Heart left ventricle (tissue), 16 donors: Measurements from ENCODE around the gene C12orf60. TPM values are rescaled to one million over a fixed set of nuclear protein-coding genes. Genes with fewer than 3 reads are reported as not detected.

Experiments used
- ATAC-seq, 4 donors: fragments of 200-7000 bp; cut with Tn5 transposase; one replicate each; pipeline ENCODE4 v1.9.1; 2020 to 2022; ENCODE audit warnings: moderate library complexity in 4 of 4, mild to moderate bottlenecking in 3 of 4, moderate number of reproducible peaks in 1 of 4
- DNase-seq, 5 donors: peaks; one replicate each; pipeline ENCODE4 v3.0.0-alpha.2; 2020
- H3K27ac ChIP-seq, 12 donors: fragments of 200-600 bp; sonication (generic) in 4 of 12; one replicate each; pipeline versions ENCODE4 v1.5.0 to v1.8.0; 2016 to 2022; ENCODE audit warnings: mild to moderate bottlenecking in 2 of 12
- H3K27me3 ChIP-seq, 9 donors: fragments of 200-600 bp; sonication (generic) in 2 of 9; one replicate each; pipeline versions ENCODE4 v1.5.1 to v1.8.0; 2016 to 2022; ENCODE audit warnings: mild to moderate bottlenecking in 3 of 9
- H3K36me3 ChIP-seq, 9 donors: fragments of 200-600 bp; sonication (generic) in 2 of 9; one replicate each; pipeline versions ENCODE4 v1.5.0 to v1.8.0; 2018 to 2022; ENCODE audit warnings: mild to moderate bottlenecking in 2 of 9
- H3K4me1 ChIP-seq, 12 donors: fragments of 200-600 bp; sonication (generic) in 4 of 12; one replicate each; pipeline versions ENCODE4 v1.5.0 to v1.8.0; 2016 to 2022; ENCODE audit warnings: mild to moderate bottlenecking in 3 of 12
- H3K4me3 ChIP-seq, 12 donors: fragments of 200-600 bp; sonication (generic) in 4 of 12; one replicate each; pipeline versions ENCODE4 v1.5.0 to v1.8.0; 2017 to 2022; ENCODE audit warnings: mild to moderate bottlenecking in 9 of 12, moderate library complexity in 4 of 12
- H3K9me3 ChIP-seq, 12 donors: fragments of 200-600 bp; sonication (generic) in 4 of 12; one replicate each; pipeline versions ENCODE4 v1.5.0 to v1.8.0; 2016 to 2022; ENCODE audit warnings: mild to moderate bottlenecking in 1 of 12
- POLR2A ChIP-seq, 2 donors: fragments of 450-650 bp; IDR thresholded peaks; one replicate each; pipeline ENCODE4 v1.6.1; 2017; ENCODE audit warnings: antibody characterized with exemption in 2 of 2, mild to moderate bottlenecking in 2 of 2, moderate library complexity in 2 of 2
- WGBS, 4 donors: extraction: QIAGEN DNeasy Blood & Tissue Kit in 2 of 4; methylation state at CpG; one replicate each; pipeline versions ENCODE4 v1.1.5 to v1.1.7; 2013 to 2018; 5-methylcytosine and 5-hydroxymethylcytosine counted together
- intact Hi-C, 10 donors: fragments of 100-400 bp; cut with DNase I; formaldehyde crosslinking; loops; one replicate each; pipeline versions ENCODE4 v1.11.1 to v1.14.2; 2022
- polyA plus RNA-seq, 2 donors: library from polyadenylated mRNA; stranded (reverse); fragments of 200-250 nt; gene quantifications; one replicate each; pipeline ENCODE4 v1.2.3, GENCODE V29; 2013
- total RNA-seq, 9 donors: library from RNA; depleted of rRNA in 2 of 9; stranded (reverse); fragments of >200 nt in 2 of 9; fragmentation: NEBNext Ultra II Directional in 3 of 9; extraction: Animal tissue kit (Norgen Biotek cat#: 25700) in 3 of 9; gene quantifications; one replicate each; pipeline versions ENCODE4 v1.1.0 to v1.2.4, GENCODE V29; 2016 to 2023
- TF ChIP-seq, protein P1 (sequence below), 12 donors: fragments of 200-600 bp; sonication (generic) in 4 of 12; IDR thresholded peaks; one replicate each; pipeline versions ENCODE4 v1.5.0 to v1.8.0; 2018 to 2022; ENCODE audit warnings: antibody characterized with exemption in 12 of 12, mild to moderate bottlenecking in 5 of 12
- donor health status: ischemic (EF 13 %, LVEDD 7.1; RV severe dilation, severe dysfunction).
- donor health status: healthy with polysubstance abuse.
- donor health status: DM: no; HTN: yes; CAD: no.
- donor health status: DM: no; HTN: no; CAD: no.
- donor health status: ischemic (EF 25% LVEDD 6.9; RV normal size, moderate dysfunction).
- donor health status: ischemic (EF 25% LVEDD 5.7; RV mildly dilated, moderate dysfunction).
- donor health status: healthy.
- donor health status: DM: yes; HTN: yes; CAD: no.
- donor health status: ischemic (EF 35%, LVEDD 5.7; RV mildly dilated, moderate dysfunction).
- donor health status: nonischemic (EF 11% LVEDD 7.7; RV severe dilation, severe dysfunction).
- donor health status: DM: yes; HTN: yes; CAD: no.
- donor health status: PGD.
- donor health status: ischemic (EF 29% LVEDD 5.4; RV normal size, mild dysfunction).
- donor health status: nonischemic (EF 23%, LVEDD 6.1; RV moderate dilation, normal function).

Gene C12orf60
- total and polyA plus RNA-seq, 11 donors: 2.0 to 5.3 (median 3.4) TPM

DNA sequence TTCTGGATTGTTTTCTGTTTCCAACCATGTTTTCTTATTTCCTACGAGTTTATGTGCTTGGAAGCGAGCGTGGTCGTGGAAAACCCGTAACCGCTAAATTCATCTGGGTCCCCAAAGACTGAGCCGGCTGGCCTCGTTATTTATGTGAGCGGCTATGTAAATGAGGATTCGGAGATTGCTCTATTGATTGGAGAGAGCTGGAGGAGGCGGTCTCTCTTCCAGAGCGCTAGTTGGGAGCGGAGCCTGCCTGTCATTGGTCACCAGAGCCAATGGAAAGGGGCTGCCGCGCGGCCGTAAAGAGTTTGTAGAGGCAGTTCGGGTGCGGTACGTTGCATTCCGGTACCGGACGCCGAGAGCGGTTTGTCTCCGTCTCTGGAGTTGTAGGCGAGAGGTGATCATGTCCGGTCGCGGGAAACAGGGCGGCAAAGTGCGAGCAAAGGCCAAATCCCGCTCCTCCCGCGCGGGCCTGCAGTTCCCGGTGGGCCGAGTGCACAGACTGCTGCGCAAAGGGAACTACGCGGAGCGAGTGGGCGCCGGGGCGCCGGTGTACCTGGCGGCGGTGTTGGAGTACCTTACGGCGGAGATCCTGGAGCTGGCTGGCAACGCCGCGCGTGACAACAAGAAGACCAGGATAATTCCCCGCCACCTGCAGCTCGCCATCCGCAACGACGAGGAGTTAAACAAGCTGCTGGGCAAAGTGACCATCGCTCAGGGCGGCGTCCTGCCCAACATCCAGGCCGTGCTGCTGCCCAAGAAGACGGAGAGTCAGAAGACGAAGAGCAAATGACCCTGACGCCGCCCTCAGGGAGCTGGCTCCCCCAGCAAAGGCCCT lies 29.2 kb upstream of the C12orf60 start:
- peaks cover 0 to 30% (median 11%) of the 10 kb centered on the region in 12 donors for H3K4me1 ChIP-seq
- intact Hi-C loops: loop anchor here in 6 of 10 donors (2.0 to 10.0 kb wide), 7 partner anchors 29 to 1111 kb away; partner anchors contain the start of genes C12orf60 (in 3 of the 6), WBP11 (in 3 of the 6), ART4 (in 1 of the 6) and ATF7IP (in 1 of the 6)
- peak; percentile 95 to 97 (median 96) for DNase-seq
- no peaks in the 10 kb centered on the region for H3K9me3 ChIP-seq
- TF ChIP-seq, protein P1, sequence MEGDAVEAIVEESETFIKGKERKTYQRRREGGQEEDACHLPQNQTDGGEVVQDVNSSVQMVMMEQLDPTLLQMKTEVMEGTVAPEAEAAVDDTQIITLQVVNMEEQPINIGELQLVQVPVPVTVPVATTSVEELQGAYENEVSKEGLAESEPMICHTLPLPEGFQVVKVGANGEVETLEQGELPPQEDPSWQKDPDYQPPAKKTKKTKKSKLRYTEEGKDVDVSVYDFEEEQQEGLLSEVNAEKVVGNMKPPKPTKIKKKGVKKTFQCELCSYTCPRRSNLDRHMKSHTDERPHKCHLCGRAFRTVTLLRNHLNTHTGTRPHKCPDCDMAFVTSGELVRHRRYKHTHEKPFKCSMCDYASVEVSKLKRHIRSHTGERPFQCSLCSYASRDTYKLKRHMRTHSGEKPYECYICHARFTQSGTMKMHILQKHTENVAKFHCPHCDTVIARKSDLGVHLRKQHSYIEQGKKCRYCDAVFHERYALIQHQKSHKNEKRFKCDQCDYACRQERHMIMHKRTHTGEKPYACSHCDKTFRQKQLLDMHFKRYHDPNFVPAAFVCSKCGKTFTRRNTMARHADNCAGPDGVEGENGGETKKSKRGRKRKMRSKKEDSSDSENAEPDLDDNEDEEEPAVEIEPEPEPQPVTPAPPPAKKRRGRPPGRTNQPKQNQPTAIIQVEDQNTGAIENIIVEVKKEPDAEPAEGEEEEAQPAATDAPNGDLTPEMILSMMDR (IDR thresholded peaks at IDR 0.05): peak in 1 of 12 donors; percentile 13
- peak; percentile 73 to 96 for TF ChIP-seq POLR2A (IDR thresholded peaks at IDR 0.05)
- peak overlapping the region; percentile 56 to 89 (median 79) for H3K4me3 ChIP-seq
- peak; percentile 85 to 92 (median 86) for ATAC-seq
- H3K27me3 ChIP-seq: no peaks in the 10 kb centered on the region
- 0 to 1% (median 1%) methylated on average over 21 to 67 of the region's 67 CpGs for whole genome bisulfite sequencing, 4 donors
- H3K27ac ChIP-seq: peak overlapping the region; percentile 85 to 98 (median 90)
- no peaks in the 10 kb centered on the region for H3K36me3 ChIP-seq

DNA sequence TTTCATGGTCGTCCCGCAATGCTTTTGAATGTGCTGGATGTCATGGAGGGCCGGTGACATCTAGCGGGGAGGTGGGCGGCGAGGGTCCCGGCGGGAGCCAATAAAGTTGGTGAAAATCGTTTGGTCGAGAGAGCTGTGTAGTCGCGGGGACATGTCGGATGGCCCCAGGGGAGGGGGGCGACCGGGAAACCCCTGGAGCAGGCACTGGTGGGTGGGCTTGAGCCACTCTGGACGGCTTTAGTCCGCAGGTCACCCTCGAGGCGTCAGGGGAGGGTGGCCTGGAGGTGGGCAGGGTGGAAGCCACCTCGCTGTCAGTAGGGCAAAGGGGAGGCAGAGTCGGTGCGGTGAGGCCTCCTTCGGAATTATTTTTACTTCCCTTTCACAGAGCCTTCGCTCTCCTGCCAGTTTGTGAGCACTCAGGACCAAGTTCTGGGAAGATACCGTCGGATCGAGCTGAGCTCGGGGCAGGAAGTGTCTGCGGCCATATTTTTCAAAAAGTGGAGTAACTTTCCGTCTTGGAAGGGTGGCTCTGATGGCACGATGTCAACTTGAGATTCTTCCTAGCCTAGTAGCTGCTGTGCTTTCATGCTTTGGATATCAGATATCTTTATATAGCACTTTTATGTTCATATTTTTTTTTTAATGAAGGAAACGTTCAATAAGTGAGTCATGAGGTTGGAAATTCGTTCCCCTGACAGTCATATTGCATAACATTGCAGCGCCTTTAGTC lies 28.4 kb upstream of the C12orf60 start:
- Histone ChIP-seq H3K36me3 (no peaks in the 10 kb centered on the region), H3K27me3 (no peaks in the 10 kb centered on the region), H3K27ac (peak overlapping the region; percentile 85 to 98 (median 90)), H3K4me1 (peaks cover 0 to 26% (median 9%) of the 10 kb centered on the region in 12 donors), H3K4me3 (peak overlapping the region; percentile 56 to 89 (median 79)), H3K9me3 (no peaks in the 10 kb centered on the region)
- TF ChIP-seq, protein P1 (IDR thresholded peaks at IDR 0.05): peak in 1 of 12 donors; percentile 8
- no peak for TF ChIP-seq POLR2A (IDR thresholded peaks at IDR 0.05)
- ATAC-seq: peak in 3 of 4 donors; percentile 15 to 33 (median 19)
- WGBS, 4 donors: 9 to 26% (median 15%) methylated on average over 32 to 34 of the region's 34 CpGs
- intact Hi-C loops: loop anchor here in 6 of 10 donors (2.0 to 10.0 kb wide), 7 partner anchors 28 to 1110 kb away; partner anchors contain the start of genes C12orf60 (in 3 of the 6), WBP11 (in 3 of the 6), ART4 (in 2 of the 6) and ATF7IP (in 1 of the 6)
- peak; percentile 29 to 74 (median 44) for DNase-seq

DNA sequence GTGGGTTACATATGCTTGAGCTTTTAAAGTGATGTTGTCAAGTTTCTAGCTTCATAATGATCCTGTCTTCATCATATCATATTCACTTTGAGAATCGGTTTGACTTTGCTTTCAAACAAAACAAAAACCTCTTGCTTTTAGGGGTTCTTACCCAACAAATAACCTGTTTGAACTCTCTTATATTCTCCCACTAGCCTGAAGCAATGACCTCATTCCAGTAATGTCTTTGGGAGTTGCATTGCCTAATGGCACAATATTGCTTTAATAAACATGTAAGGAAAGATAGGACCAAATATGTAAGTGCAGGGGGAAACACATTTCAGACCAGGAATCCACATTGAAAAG lies 27.9 kb upstream of the C12orf60 start:
- Histone ChIP-seq H3K4me1 (peaks cover 0 to 26% (median 9%) of the 10 kb centered on the region in 12 donors), H3K4me3 (peak overlapping the region; percentile 56 to 89 (median 79)), H3K27ac (peak overlapping the region; percentile 85 to 98 (median 90)), H3K9me3 (no peaks in the 10 kb centered on the region), H3K36me3 (no peaks in the 10 kb centered on the region), H3K27me3 (no peaks in the 10 kb centered on the region)
- ATAC-seq (no peak), DNase-seq (no peak)
- intact Hi-C loops: loop anchor here in 4 of 10 donors (2.0 to 10.0 kb wide), 5 partner anchors 27 to 1109 kb away; partner anchors contain the start of genes C12orf60 (in 3 of the 4), WBP11 (in 3 of the 4), ART4 (in 1 of the 4) and STRAP (in 1 of the 4)
- TF ChIP-seq, protein P1 (IDR thresholded peaks at IDR 0.05): no peak
- no peak for TF ChIP-seq POLR2A (IDR thresholded peaks at IDR 0.05)
- 52 to 72% (median 64%) methylated on average over 1 of the region's 1 CpG for WGBS, 4 donors
